GM18870 (cell line): ENCODE results near the gene FER.
A peak's percentile ranks its signal among the peaks of the same experiment; 100 is the strongest.
"Not testable (repeated sequence)": the region's sequence is repeated elsewhere in the genome, so short reads cannot be mapped to it uniquely, and the experiment has no call there.

Source experiments
- ATAC-seq: cut with Tn5 transposase; IDR thresholded peaks from one replicate; pipeline ENCODE4 v1.9.1; 2021; ENCODE audit warnings: moderate library complexity; ENCODE audit not compliant: unreplicated experiment

Gene FER

DNA sequence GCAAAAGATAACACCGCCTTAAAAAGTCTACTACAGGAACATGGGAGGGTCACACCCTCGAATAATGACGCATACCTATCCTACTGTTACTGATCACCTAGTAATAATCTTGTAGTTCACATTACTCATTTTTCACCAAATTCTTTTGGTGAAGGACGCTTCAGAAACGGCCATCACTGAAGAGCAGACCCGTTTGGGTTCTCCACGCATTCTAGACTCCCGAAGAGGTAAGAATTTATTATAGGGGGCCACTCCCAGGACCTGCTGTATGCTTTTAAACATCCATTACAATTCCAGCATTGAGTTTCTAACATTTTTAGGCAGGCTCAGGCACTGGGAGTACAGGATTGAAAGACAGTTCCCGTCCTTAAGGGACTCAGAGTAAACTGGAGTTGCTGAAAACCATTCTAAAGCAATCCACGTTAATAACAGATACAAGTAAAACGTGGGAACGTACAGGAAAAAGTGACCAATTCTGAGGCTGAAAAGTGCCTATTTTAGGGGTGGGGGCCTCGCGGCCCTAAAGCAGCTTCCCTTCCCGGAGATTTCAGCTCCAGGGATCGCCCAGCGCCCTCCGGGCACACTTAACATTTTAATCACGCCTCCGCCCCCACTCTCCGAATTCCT, at the start of gene FER:
Gene FER, plus strand, starts transcription at position 124 of the 627 bp plus-strand sequence. CDS start 50,286 bp downstream, outside the sequence.
- peak; percentile 50 for ATAC-seq

DNA sequence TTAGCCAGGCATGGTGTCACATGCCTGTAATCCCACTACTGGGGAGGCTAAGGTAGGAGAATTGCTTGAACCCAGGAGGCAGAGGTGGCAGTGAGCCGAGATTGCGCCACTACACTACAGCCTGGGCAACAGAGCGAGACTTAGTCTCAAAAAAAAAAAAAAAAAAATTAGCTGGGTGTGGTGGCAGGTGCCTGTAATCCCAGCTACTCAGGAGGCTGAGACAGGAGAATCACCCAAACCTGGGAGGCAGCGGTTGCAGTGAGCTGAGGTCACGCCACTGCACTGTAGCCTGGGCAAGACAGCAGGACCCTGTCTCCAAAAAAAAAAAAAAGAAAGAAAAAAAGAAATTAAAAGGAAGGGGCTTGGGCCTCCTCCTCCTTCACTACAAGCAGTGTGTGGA, 47.3 kb upstream of the FER start:
- ATAC-seq: not testable (repeated sequence)

DNA sequence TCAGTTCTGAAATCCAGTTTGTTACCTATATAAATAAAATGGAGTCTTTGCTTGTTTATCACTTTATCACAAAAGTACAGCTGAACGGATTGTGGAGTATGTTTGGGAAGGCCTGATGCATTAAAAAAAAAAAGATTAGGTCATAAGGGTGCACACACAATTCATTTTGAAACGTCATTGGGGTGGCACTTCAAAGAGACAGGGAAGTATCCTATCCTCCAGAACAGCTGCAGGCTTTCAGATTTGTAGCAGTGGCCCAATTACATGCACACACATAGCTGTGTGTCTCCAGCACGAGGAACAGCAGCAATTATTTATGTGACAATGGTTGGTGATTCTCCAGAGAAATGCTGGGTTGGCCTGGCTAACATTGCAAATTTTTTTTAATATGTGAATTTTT, 46.8 kb upstream of the FER start:
- no peak for ATAC-seq

DNA sequence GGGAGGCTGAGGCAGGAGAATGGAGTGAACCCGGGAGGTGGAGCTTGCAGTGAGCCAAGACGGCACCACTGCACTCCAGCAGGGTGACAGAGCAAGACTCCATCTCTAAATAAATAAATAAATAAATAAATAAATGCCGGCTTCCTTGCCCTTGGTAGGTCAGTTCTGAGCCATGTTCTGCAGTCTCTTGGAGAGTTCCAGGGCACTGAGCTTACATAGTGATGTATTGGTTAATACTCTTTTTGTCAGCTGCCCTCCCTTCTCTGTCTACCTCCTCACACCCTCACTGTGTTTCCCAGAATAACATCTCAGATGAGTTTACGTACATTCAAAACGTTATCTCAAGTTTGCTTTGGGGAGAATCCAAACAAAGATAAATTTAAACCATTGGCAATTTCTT, 45.2 kb upstream of the FER start:
- no peak for ATAC-seq

DNA sequence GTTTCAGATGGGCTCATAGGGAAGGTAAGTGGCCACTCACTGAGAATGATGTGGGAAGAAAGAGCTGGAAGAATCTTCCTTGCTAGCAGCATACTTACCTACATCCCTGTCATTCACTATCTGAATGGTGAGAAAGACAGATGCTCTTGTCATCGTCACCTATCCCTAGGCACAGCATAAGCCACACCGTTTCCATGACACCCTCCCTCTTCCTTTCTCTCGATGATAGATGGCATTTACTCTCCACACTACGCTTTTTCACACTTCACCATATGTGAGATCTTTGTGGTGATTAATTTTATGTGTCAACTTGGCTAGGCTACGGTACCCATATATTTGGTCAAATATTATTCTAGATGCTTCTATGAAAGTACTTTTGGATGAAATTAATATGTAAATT, 44.4 kb upstream of the FER start:
- ATAC-seq: no peak

DNA sequence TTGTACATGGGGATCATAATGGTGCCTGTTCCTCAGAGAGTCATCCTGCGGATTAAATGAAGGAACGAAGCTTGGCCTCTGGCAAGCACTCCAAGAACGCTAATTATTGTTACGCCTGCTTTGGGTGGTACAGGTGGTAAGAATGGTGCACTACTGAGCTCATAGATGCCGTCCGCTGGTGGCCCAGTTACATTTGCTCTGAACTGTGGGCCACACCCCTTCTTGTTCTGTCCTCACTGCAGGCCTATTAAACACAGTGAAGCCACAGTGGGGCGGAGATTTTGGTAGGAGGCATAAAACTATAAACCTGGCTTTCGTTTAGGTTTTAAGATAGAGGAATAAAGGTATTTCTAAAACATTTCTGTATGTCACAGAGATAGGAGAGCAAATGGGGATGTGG, 40.6 kb upstream of the FER start:
- no peak for ATAC-seq

DNA sequence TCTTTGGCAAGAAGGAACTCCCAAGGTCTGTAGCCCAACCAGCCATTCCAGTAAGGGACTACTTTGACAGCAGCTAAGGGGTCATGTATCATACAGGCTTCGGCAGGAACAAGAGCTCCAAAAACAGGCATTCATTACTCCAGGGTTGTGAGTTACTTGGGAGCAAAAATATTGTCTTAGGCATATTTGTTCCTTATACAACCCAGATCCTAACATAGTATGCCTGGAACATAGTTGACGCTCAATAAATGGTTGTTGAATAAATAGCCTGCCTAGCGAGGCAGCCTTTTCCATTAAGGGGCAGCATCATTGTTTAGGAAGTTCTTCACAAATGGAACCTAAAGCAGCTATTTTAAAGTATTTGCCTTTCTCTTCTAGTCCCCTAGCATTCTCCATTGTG, 35.8 kb upstream of the FER start:
- ATAC-seq: no peak

DNA sequence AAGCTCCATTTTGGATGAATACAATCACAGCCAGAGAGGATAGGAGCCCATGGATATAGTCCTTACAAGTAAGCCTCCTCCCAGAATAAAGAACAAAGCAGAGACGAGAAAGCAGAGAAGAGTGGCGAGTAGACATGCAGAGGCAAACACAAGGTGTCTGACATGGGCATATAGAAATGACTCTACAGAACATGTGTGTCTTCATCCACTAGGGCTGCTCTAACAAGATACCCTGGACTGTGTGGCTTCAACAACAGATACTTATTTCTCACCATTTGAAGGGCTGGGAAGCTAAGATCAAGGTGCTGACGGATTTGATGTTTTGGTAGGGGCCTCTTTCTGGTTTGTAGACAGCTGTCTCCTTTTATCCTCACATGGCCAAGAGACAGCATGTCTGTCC, 32.3 kb upstream of the FER start:
- ATAC-seq: no peak

DNA sequence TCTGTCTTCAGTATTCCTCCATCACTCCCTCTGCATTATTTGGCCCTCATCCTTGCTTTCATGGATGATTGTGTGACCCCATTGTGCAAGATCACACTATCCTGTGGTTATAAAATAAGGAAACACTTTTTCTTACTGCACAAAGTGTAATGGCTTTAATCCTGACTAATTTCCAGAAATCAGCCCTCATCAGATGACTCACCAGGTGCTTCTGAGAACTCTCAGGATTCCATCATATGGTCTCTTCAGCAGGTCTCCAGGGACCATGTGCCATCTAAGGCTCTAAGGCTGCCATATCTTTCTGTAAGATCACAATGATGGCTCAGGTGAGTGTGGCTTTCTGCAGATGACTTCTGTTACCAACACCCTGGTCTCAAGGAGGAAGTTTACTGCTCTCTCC, 27.3 kb upstream of the FER start:
- ATAC-seq: peak; percentile 97

DNA sequence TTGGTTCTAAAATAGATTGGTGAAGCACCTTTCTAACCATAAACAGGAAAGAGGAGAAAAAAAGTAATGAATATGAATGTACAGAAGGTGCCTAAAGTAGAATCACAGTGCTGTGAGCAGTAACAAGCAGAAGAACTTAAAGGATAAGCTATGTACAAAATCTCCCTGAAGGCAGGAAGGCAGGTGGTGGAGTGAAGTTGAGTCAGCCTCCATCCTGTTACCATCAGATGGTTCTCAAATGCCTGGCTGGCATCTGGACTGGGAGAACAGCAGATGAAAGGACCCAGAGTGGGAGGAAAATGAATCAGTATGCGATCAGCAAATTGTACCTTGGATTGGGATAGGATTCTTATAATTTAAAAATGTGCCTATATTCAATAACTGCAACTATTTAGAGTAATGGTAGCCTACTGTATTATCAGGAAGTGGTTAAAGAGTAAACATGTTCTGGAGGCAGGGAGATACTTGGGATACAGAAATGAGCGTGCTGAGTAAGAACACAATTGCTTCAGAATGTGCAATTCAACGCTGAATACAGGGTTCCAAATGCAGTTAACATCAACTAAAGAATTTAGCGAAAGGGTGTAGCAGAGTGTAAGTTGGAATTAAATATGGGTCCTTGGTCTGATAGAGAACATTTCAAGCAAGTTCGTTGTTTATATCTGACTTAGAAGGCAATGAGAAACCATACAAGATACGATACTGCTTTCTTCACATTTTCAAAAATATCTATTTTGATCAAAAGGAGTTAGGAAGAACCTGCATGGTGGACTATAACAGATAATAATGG, 21.1 kb upstream of the FER start:
- ATAC-seq: no peak

DNA sequence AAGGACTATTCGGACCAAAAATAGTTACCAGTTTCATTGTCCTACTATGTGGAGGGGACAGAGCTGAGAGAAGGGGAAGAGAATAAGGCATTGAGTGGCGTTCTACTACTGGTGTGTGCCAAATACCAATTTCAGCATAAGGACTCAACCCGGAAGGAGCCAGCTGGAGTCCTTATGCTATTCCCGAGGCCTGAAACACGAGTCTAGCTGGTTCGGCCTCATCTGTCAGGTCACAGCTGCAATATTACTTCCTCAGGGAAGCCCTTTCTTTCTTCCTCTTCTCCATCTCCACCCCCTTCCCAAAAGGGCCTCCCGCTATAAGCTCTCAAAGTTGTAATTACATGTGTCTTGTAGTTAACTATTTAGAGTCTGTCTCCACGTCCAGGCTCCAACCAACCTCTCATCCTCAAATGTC, 20.5 kb upstream of the FER start:
- no peak for ATAC-seq

DNA sequence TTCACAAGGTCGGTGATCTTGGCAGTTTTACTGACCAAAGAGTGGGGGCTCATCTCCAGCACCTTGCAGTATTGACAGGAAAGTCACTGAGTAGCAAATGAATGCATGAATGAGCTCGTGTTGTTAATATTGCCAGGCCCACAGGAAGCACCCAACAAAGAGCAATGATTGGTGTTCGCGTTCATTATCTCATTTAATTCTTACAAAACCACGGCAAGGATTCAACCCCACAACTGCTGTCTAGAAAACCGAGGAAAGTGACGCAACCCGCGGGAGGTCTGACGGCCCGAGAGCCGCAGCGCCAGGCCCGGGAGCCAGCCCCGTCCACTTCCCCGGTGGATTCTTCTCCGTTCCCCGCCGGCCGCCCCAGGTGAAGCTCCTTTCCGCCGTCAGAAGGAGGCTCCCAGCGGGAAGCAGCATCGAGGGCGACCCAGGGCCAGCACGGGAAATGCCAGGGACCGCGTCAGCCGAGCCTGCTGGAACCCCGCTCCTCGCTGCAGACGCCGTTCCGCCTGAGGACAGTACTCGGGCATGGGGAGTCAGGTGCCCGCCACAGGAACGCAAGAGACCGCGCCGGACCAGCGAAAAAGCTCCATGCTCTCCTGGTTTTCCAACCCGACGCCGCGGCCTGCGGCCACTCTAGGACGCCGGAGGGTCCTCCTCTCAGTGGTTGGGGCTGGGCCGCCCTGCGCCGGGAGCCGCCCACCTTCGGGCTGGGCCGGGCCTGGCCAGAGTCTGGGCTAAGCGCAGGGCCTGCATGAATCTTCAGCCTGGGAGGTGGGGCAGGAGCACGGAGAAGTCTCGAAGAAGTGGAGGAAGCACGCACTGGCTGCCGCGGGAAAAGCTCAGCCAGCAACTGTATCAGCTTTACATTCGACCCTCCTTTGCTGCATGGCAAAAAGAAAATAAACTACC, 19.8 kb upstream of the FER start:
- ATAC-seq: peak; percentile 50

DNA sequence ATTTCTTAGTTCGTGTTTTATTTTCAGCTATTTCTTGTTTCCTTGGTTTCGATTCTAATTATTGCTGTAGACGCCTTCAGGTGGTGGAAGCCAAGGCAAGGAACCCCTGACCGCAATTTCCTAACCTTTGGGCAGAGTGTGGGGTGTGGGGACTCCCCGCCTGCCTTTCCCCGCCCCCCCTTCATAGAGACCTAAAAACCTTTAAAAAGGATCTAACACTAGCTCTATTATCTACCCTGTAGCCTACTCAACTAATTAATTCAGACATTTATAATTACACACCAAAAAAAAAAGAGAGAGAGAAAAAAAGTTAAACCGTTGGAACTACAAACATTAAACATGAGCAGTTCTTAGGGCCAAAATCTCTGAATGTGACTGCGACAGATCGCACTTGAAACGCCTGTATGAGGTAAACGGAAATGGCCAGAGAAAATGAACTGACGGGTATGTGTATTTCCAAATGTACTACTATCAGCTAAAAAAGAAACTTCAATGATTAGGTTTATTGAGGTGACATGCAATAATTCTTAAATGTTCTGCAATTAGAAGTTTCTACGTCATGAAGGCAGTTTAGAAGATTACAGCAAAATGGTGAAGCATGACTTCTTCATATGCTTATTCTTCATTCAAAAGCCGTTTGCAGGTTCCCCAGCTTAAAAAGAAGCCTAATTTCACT, 19.0 kb upstream of the FER start:
- peak; percentile 28 for ATAC-seq

DNA sequence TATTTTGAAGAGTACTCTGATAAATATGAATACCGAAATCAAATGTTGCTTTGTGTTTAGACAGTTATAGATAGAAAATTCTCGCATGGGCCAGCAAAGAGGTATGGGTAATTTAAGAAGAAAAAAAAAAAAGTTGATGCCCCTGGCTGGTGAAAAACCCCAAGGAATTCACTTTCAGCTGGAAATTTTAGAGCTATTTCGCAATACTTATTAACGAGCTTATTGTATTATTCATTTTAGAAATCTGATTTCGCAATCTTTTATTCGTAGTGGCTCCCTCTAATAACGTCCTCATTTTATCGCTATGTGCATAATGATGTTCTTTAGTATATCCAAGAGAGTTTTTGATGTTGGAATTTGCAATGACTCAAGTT, 18.5 kb upstream of the FER start:
- ATAC-seq: no peak

DNA sequence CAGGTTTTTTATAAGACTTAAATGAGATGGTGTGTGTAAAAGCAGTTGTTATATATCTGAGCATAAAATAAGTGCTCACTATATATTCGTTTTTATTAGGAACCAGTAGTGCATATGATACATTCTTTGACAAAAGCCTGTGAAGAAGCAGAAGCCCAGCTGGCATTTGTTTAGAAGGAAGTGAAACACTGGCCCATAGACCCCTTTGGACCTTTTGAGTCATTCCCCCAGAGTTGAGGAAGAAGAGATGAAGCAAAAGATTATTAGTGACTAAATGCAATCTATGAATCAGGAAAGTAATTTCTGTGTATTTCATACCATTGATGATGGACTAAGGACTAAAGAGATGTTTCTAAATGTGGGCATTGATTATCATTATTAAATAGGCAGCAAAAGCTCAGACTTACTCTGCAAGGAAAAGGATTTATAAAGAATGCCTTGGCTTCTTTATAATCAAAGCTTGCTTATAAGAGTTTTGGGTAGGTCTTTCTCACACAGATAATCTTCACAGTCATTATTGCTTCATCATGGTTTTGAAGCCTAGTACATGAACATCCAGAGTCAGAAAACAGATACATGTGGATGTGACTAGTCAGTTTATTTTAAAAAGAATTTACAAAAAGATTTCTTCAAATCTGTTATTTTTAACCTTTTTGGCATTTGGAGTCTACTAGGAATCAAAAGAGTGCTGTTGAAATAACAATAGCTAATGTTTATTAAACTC, 16.9 kb upstream of the FER start:
- peak; percentile 53 for ATAC-seq

DNA sequence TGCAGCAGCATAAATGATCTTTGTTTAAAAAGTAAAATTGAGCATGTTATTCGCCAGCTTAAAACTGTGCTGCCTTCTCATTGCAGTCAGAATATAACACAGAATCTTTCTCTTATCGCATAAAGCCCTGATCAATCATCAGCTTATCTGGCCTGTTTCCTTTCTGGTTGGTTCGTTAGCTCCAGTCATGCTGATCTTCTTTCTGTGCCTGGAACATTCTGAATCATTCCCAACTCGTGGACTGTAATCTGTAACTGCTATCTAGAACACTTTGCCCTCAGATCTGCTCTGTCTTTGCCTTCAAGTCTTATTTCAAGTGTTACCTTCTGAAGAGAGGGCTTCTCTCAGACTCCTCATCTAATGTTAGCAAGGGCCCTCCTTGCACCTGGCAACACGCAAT, 11.9 kb upstream of the FER start:
- no peak for ATAC-seq

DNA sequence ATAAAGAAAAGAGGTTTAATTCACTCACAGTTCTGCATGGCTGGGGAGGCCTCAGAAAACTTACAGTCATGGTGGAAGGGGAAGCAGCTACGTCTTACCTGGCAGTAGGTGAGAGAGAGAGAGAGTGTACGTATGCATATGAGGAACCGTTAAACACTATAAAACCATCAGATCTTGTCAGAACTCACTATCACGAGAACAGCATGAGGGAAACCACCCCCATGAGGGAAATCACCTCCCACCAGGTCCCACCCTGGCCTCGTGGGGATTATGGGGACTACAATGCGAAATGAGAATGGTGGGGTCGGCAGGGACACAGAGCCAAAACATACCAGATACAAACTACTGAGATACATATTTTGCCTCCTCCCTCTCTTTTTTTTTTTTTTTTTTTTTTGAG, 10.8 kb upstream of the FER start:
- no peak for ATAC-seq

DNA sequence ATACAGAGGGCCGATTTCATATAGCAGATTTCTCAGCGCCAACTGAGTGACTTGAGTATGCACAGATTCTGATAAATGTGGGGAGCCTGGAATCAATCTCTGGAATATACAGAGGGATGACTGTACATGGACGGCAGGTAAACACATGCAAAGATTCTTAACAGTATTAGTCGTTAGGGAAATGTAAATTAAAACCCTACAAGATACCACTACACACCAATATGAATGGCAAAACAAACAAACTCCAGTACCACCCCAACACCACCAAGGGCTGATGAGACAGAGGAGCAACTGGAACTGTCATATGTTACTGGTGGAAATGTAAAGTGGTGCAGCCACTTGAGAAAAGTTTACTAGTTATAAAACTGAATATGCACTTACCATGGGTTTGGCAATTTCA, 8.3 kb upstream of the FER start:
- ATAC-seq: no peak

DNA sequence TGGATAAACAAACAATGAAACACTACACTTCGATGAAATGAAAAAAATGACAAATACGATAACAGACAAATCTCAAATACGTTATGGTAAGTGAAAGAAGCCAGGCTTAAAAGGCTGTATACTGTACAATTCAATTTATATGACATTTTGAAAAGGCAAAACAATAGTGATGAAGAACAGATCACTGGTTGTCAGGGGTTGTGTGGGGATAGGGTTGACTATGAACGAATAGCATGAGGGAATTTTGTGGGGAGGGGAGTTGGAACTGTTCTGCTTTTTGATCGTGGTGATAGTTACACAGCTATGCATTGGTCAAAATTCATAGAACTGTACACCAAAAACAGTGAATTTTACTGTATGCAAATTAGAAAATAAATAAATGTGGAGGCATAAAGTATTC, 7.8 kb upstream of the FER start:
- ATAC-seq: no peak

DNA sequence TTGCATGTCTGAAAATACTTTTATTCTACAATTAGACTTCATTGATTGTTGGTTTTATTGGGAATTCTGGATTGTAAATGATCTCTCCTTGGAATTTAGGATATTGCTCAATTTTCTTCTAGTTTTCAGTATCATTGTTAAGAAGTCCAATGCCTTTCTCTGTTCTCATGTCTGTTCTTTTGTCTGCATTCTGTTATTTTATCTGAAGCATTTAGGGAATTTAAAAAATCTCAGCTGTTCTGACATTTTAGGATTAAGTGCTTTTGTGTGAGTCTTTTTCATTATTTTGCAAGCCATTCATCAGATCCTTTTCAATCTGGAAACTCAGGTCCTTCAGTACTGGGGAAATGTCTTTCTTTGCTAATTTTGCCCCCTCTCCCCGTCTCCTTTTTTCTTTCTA, 4.4 kb upstream of the FER start:
- ATAC-seq: no peak

DNA sequence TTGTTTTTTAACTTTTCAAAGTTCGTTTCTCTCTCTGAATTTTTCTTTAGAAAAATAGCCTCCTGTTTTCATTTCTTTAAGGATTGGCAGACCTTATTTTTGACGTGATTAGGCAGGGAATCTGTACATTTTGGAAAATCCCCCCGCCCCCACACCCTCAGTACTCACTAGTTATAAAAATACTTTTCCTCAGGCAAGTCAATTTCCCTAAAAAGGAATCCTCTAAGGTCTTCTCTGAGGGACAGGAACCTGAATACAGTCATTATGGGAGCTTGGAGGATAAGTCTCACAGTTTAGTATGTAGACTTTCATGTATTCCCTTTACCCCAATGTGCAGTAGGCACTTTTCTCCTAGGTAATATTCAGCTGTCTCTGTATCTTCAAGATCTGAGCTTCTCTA, 3.9 kb upstream of the FER start:
- ATAC-seq: no peak
